ENCODE data around the gene IL2RA.

GRCh38 chr10:6088721-6089333, 26.7 kb upstream of the IL2RA start, which contains the start of gene RBM17:
- TF ChIP-seq EGR1 (IDR thresholded peaks at IDR 0.05; ENCODE audit: borderline replicate concordance in 1 of 2, low read depth in 2 of 2, low read length in 2 of 2) (peak in 1 of 2 experiments; percentile 58; a peak in 2 of 3 replicates), MXI1 (IDR thresholded peaks at IDR 0.05; ENCODE audit: low read depth, low read length) (peak; percentile 45), STAT3 (IDR thresholded peaks at IDR 0.05; ENCODE audit: low read depth, low read length) (no peak), BCL11A (IDR thresholded peaks at IDR 0.05; ENCODE audit: low read depth, low read length) (no peak), MTA2 (IDR thresholded peaks at IDR 0.05; ENCODE audit: low read depth) (no peak), CTCF (IDR thresholded peaks at IDR 0.05 in 2 of 3, conservative IDR thresholded peaks at IDR 0.05 in 1 of 3; ENCODE audit: control insufficient read depth in 2 of 3, extremely low read depth in 1 of 3, insufficient read depth in 1 of 3, low read depth in 3 of 3, low read length in 3 of 3) (peak; percentile 100; a peak in 5 of 6 replicates), NFXL1 (IDR thresholded peaks at IDR 0.05; ENCODE audit: borderline replicate concordance) (peak; percentile 72; the same call in 1 of the 2 replicates), FOXM1 (IDR thresholded peaks at IDR 0.05; ENCODE audit: low read depth, low read length) (peak; percentile 89), IRF5 (IDR thresholded peaks at IDR 0.05; ENCODE audit: borderline replicate concordance) (no peak), REST (IDR thresholded peaks at IDR 0.05; ENCODE audit: low read depth, low read length) (no peak), RAD21 (IDR thresholded peaks at IDR 0.05; ENCODE audit: insufficient read depth, low read depth, low read length) (peak; percentile 95), POLR2A (IDR thresholded peaks at IDR 0.05; ENCODE audit: low read depth, low read length) (peak; percentile 85), TCF7 (IDR thresholded peaks at IDR 0.05; ENCODE audit: borderline replicate concordance) (no peak)
